ENCODE data around the gene TARBP1. TPM values are rescaled to one million over a fixed set of nuclear protein-coding genes. Genes with fewer than 3 reads are reported as not detected.

TARBP1 gene
- total and polyA plus RNA-seq, 2 of the 4 experiments (the other 2 are of a cell fraction), result 10.6 to 17.7 TPM

GRCh38 chr1:234413485-234413884 lies 65.5 kb downstream of the TARBP1 start:
- dilution Hi-C loops (cut with HindIII; ENCODE audit: low sequenced_read_pairs, unreplicated experiment) (no loop called here), intact Hi-C loops (cut with micrococcal nuclease) (no loop called here), in situ Hi-C loops (cut with MboI; ENCODE audit: low sequenced_read_pairs) (no loop called here)
- Histone ChIP-seq H2AFZ (replicated peaks; ENCODE audit: low read length, poor library complexity) (no peak overlapping the region), H3K56ac (ENCODE audit: extremely low read depth, insufficient read depth, low read length) (no peak overlapping the region), H2BK5ac (ENCODE audit: low read depth, low read length, poor library complexity, severe bottlenecking) (no peak overlapping the region), H3K4me1 (ENCODE audit: control insufficient read depth, insufficient read depth, low read length) (peaks cover 2% of the 10 kb centered on the region; the same call in 1 of the 2 replicates), H2BK20ac (ENCODE audit: low read depth, low read length) (no peak overlapping the region), H4K91ac (ENCODE audit: insufficient read depth, low read depth, low read length) (no peak overlapping the region), H3K9ac (ENCODE audit: low read depth, low read length) (no peak overlapping the region), H3K27me3 (ENCODE audit: control insufficient read depth, insufficient read depth, low read length) (no peaks in the 10 kb centered on the region), H3K27ac (ENCODE audit: insufficient read depth, low read length) (no peak overlapping the region), H4K8ac (ENCODE audit: low read depth in 2 of 2, low read length in 2 of 2) (no peak overlapping the region), H2BK15ac (ENCODE audit: low read depth, low read length) (no peak overlapping the region), H3K4me2 (ENCODE audit: low read depth, low read length) (no peak overlapping the region), H2BK120ac (ENCODE audit: low read depth, low read length) (no peak overlapping the region), H3K4me3 (ENCODE audit: insufficient read depth, low read depth, low read length) (no peak overlapping the region), H3K9me1 (ENCODE audit: insufficient read depth, low read length) (peaks cover 2% of the 10 kb centered on the region; the same call in 1 of the 2 replicates), H3K36me3 (ENCODE audit: control insufficient read depth, insufficient read depth, low read length) (peaks cover 5% of the 10 kb centered on the region; the same call in 1 of the 2 replicates), H2AK9ac (replicated peaks; ENCODE audit: low read depth, low read length, poor library complexity) (no peak overlapping the region), H3K14ac (replicated peaks; ENCODE audit: low read depth, low read length) (no peak overlapping the region), H4K5ac (ENCODE audit: low read depth, low read length) (no peak overlapping the region), H4K20me1 (ENCODE audit: insufficient read depth, low read length) (no peaks in the 10 kb centered on the region), H2AK5ac (ENCODE audit: low read depth, low read length) (no peak overlapping the region), H3K23ac (ENCODE audit: low read depth, low read length) (no peak overlapping the region), H3K79me1 (ENCODE audit: low read depth in 1 of 2, low read length in 2 of 2) (no peaks in the 10 kb centered on the region), H3K18ac (ENCODE audit: low read depth, low read length) (no peak overlapping the region), H3K9me3 (ENCODE audit: control insufficient read depth, insufficient read depth, low read length) (no peaks in the 10 kb centered on the region), H3K4ac (ENCODE audit: low read depth, low read length) (no peak overlapping the region)
- POLR2A ChIA-PET (ENCODE audit: unreplicated experiment), result no interaction called here
- CTCF ChIA-PET, result no interaction called here
- no TSS peak for BruUV-seq (replicated peaks)
- DNase-seq, result no peak
- 92% methylated on average over 3 of the region's 9 CpGs; no CpG with 5 or more reads in 1 of the 2 experiments for WGBS, 2 experiments (ENCODE audit: extremely low coverage in 2 of 2, insufficient read length in 1 of 2)
- no peak for TF ChIP-seq SMC3 (IDR thresholded peaks at IDR 0.05; ENCODE audit: low read depth, low read length)
- no peak for TF ChIP-seq MAFK (IDR thresholded peaks at IDR 0.05; ENCODE audit: low read depth, low read length)
- TF ChIP-seq CHD1 (IDR thresholded peaks at IDR 0.05; ENCODE audit: low read depth, low read length), result no peak
- no peak for TF ChIP-seq FOS (IDR thresholded peaks at IDR 0.05; ENCODE audit: low read depth, low read length)
- no peak for TF ChIP-seq NFE2L2 (IDR thresholded peaks at IDR 0.05; ENCODE audit: low read depth, low read length)
- no peak for TF ChIP-seq USF2 (IDR thresholded peaks at IDR 0.05; ENCODE audit: low read depth, low read length)
- no peak for TF ChIP-seq MAZ (IDR thresholded peaks at IDR 0.05; ENCODE audit: borderline replicate concordance, low read depth, low read length)
- no peak for ATAC-seq (ENCODE audit: low read depth)

All from IMR-90 (cell line).